Stimulated activated CD8-positive, alpha-beta memory T cell treated with anti-CD3 and anti-CD28 coated beads, Interleukin-12 subunit alpha, Interleukin-12 subunit beta, amount 100 ng/mL, for 4 hours (primary cell): ENCODE data around the gene MITF.

ENCODE experiments used
- DNase-seq: peaks from one replicate; pipeline ENCODE4 v3.0.0-alpha.2; 2020; ENCODE audit warnings: low read depth

The MITF gene, protein sequence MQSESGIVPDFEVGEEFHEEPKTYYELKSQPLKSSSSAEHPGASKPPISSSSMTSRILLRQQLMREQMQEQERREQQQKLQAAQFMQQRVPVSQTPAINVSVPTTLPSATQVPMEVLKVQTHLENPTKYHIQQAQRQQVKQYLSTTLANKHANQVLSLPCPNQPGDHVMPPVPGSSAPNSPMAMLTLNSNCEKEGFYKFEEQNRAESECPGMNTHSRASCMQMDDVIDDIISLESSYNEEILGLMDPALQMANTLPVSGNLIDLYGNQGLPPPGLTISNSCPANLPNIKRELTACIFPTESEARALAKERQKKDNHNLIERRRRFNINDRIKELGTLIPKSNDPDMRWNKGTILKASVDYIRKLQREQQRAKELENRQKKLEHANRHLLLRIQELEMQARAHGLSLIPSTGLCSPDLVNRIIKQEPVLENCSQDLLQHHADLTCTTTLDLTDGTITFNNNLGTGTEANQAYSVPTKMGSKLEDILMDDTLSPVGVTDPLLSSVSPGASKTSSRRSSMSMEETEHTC

DNA sequence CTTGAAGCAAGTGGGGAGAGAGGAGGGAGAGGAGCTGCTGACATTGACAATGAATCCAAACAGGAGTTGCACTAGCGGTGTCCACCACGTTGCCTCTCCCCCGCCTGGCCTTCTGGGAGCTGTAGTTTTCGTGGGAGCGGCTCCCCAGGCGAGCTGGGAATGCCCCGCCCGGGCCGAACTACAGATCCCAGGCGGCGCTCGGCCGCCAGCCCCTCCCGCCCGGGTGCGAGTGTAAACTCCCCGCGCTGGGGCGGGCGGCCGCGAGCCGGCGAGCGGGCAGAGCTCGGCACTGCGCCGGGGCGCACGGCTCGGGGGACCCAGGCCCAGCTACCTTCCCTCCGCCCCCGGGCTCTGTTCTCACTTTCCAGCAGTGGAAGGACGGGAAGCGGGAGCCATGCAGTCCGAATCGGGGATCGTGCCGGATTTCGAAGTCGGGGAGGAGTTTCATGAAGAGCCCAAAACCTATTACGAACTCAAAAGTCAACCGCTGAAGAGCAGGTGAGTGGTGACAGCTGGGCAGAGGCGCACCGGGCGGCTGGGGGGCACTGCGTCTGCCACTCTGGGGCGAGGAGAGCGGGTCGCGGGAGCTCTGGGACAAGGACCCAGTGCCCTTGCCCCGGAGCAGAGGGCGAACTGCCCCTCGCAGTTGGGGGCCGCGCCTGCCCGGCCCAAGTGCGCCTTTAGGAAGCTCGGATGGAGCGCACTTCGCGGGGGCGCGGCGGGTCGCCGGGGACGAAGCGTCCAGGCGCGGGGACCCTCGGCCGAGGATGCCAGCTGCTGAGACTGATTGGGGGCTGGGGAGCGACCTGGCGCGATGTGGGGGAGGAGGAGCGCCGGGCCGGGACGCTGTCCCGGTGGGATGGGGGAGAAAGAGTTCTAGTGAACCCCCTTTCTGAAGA lies at the start of gene MITF:
Gene MITF (plus strand): TSS at position 261 of the 899 bp plus-strand sequence. CDS start 134 bp downstream, at position 395.
- no peak for DNase-seq

DNA sequence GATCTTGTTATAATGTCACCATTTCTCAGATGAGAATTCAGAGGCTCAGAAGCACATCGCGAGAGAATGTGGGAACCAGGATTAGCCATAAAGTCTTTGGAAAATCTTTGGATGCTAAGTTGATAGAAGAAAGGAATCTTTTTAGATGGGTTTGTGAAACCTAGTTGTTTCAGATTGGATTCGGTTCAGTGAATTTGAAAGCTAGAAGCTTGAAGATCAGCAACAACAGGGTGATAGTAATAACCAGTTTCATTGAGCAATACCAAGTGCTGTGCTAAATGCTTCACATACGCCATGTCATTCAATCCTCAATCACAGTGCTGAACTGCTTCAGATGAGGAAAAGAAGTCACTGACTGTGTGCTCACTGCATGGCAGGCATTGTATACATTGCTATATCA lies 47.4 kb upstream of the MITF start:
- DNase-seq: no peak

DNA sequence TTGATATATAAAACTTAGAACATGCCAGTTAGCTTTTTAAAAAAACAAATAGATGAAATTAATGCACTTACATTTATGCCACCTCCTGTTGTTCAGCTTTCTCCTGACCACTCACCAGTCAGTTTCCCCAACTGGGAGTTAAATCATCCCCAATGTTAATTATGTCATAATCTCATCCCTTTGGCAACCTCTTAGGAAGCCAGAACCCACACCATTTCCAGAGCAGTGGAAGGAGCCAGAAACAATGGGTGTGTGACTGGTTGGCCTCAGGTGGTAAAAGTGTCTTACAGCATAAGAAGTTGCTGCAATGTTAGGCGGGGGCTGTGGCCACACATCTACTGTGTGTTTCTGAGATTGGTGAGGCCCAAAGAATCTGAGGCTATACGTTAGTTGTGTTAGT lies 46.5 kb upstream of the MITF start:
- no peak for DNase-seq

DNA sequence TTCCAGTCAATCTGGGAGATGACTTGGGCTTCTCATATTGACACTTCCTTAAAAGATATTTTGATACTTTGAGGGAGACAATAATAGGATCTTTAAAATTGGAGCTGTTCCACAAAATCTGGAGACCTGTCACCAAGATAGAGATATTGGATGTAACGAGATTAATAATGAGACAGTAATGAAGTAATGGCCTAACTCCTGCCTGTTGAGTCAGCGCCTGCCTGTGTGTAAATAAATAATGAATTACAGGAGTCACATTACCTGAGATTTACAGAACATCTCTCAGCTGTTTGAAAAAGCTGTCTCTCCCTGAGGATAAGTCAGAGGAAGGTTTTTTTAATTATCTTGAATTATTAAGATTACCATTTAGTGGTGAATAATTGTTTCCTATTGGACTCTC lies 43.8 kb upstream of the MITF start:
- no peak for DNase-seq

DNA sequence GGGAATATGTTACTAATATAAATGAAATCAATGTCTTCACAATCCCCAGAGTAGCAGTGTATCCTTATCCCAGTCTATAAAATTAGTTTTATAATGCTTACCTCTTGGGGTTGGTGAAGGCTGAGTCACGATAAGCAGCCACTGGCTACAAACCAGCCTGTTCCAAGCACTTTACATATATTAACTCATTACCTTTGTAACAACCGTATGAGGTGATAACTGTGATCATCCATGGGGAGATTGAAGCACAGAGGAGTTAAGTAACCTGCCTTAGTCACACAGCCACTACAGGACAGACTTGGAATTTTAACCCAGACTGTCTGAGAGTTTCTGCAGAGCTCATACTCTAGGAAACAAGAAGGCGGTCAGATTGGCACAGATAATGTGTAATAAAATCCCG lies 43.3 kb upstream of the MITF start:
- DNase-seq: no peak

DNA sequence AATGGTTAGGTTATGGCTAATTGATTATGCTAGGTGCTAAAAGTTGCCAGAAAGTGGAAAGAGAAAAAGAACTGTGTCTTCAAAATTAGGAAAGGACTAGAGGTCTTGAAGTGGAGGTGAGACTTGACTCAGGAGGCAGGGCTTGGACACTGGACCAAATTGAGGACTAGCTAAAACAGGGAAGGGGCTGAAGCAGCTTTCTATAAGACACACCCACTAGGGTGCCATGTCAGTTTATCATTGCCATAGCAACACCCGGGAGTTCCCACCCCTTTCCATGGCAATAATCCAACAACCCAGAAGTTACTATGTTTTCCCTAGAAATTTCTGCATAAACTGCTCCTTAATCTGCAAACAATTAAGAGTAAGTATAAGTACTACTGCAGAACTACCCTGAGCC lies 42.9 kb upstream of the MITF start:
- no peak for DNase-seq

DNA sequence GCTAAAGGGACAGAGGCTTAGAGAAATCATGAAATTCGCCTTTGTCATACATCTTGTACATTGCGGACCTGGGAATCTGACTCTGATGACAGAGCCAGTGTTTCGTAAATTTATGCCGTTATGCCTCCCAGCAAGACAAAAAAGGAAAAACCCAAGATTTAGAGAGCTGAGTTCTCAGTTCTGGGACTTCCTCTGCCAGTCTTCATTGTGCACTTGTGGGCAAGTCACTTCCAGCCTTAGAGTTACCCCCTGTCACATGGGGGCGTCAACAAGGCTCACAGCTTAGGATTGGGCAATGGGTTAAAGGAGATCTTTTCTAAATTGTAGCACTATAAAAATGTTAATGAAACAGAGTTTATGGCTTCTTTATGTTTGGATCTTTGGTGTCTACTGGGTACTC lies 41.9 kb upstream of the MITF start:
- DNase-seq: no peak

DNA sequence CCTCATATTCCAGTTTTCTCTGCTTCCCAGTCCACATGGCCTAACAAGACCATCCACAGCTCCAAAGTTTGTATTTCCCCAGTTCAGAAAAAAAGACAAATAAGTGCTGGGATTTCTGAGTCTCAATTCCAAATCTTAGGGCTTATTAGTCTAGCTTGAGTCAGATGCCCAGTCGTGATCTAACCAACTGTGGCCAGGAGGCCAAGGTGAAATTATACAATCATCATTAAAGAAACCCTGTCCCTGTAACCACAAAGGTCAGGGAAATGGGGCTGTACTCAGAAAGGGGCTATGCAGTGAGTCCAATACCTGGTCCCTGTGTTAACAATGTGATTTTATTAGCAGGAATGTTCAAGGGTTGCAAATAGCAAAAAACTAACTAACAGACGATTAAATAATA lies 40.5 kb upstream of the MITF start:
- DNase-seq: no peak

DNA sequence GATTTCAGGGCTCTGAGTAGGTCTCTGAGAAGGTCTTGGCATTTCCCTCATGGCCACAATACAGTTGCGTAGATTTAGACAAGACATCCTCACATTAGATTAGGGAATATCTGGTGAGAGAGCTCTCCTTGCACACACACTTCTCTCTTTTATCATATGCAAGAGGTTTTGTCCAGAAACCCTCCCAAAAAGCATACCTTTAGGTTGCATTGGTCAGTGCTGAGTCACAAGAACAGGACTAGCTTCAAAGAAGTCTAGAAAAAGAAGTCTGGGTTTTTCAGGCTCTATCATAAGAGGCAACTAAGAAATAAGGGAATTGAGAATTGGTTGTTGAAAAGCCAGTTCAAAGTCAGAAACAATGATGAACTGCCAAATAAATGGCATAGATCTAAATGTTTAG lies 40.1 kb upstream of the MITF start:
- no peak for DNase-seq

DNA sequence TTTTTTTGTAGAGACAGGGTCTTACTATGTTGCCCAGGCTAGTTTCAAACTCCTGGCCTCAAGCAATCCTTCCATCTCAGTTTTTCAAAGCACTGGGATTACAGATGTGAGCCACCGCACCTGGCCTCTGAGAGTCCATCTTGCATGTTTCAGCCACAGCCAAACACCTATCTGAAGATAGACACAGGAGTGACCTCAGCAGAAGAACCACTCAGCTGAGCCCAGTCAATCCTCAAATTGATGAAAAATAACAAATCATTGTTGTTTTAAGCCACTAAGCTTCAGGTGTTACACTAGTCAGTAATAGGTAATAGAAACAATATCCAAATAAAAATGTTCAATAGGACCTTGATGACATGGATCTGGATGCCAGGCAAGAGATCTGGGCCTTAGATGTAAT lies 38.3 kb upstream of the MITF start:
- no peak for DNase-seq

DNA sequence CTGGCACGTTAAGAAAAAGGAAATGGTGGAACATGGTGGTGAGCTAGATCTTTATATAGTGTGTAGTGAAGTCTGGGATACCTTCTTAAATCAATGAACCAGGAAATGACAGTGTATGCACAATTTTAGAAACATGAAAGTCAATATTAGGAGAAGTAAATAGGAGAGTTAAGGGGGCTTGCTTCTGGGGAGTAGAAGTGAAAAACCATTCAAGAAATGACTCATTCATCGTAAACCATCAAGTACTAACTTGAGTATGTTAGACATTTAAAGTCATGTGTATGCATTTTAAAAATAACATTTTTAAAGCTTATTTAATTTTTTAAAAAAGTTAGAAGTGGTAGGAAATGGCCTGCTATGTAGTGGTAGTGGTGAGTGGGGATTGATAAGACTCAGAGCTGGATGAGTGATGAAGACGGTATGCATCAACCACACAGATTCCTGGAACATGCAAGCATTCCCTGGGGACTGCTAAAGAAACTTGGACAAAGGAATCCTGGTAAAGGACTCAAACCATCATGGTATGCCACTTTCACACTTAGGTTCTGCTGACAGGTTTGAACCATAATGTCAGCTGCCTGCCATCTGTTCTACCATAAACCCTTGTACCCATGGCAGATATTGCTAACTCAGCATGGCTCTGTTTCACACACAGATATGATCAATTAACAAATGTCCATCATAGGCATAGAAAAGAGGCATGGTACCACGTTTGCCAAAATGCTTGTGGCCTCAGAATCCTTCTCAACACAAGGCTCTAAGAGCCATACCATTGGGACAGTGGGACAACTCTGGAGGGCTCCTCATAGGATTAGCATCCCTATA lies 28.9 kb upstream of the MITF start:
- no peak for DNase-seq

DNA sequence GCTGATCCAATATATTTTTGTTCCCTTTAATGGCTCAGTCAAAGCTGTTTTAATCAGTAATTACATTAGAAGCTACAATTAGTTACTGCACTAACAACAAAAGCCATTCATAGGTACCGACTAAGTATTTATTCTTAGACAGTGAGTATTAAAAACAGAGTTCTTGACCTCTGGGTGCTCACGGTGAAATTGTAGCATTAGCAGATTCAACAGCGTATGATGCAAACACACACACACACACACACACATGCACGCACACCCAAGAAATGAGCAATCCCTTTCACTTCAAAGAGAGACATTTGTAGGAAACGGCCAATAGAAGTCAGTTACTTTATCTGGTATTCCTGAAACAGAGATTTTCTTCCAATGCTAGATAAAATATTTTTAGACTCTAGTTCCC lies 27.0 kb upstream of the MITF start:
- no peak for DNase-seq

DNA sequence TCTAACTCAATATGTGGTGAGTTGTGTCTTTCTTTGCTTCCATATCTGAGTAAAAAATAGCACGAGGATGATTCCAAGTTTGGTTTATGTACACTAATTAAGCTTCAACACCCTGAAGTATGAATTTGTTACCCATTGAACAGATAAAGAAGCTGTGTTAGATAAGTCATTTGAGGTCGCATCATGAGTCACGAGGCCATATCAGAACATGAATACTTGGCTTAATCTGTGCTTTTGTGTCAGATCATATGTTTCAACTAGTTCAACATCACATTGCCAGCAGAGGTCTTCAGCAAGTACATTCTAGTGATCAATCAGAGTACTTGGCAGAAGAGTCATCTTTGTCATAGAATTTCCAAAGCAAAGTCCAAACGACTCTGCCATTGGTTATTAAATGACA lies 26.3 kb upstream of the MITF start:
- DNase-seq: no peak

DNA sequence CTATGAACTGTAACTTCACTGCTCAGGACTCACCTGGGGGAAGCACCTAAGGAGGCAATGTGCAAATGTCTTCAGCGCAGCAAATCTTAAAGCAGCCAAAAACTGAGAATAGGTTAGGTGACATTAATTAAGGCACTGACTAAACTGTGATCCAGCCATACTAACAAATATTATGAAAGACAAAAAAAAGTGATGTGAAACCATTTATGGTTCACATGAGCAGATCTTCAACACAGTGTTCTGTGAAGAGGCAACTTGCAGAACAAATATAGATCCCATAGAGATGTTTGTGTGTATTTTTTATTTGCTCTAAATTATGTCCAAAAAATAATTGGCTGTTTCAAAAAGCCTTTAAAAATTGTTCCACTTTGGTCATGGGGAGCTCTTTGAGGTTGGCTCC lies 24.1 kb upstream of the MITF start:
- DNase-seq: no peak

DNA sequence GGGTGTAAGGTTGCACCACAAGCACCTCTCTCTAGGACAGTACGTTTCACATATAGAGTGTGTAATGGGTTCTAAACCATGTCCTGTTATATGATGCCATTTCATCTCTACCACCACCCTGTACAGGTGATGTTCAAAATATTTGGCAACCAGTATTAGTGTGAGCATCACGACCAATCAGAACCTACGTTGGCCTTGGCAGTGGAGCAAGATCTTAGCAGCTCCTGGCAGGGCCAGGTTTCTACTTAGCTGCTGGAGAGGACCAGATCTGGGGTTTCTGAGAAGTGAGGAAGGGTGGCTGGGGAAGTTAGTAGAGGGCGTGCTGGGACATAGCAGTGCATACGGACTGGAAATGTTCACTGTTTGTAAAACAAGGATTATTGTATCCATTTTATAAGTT lies 23.1 kb upstream of the MITF start:
- no peak for DNase-seq

DNA sequence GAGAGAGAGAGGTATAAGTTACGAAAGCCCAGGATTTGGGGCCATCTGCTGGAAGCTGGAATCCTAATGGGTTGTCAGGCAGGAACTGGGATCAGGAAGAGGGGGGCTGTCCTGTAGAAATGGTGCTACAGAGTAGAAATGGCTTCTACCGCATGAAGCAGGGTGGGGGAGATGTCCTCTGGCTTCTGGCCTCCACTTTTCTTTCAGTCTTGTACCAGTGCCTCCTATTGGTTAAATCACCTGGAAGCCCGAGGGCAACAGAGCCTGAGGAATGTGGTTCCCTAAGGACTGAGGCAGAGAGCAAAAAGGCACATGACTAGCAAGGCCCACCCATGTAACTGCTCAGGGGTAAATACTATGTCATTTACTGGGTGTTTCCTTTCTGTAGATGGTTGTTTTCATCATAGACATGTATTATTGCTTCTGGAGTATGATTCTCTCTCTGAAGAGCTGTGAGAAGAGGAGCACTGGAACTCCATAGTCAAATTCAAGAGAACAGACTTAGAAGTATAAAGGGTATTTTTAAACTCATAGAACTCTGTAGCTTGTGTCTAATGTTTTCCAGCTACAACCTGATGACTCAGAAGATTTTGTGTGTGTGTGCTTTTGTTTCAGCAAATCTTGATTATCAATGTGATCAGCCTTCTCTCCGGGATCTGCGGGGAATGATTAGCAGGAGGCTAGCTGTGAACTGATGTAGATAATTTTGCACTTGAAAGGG lies 20.2 kb upstream of the MITF start:
- DNase-seq: no peak

DNA sequence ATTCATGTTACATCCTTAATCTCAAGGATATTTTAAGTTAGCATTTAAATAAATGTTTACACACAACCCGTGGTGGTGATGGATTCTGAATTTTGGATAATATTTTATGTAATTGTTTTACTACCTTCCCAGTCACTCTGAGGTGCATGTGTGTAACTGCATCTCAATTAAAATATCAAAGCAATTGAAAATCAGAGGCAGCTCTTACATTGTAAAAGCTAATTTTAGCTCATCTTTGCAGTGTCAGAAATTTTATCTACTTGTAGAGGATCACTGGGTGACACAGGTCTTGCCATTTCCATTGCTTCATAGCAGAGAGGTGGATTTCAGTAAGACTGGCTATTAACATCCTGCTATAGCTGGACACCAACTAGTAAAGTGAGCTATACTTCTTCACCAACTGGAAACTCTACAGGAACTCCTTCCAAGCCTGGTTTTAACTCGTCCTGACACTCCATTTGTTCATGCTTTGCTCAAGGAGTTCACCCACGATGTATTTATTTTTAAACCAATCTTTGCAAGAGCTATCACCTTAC lies 19.6 kb upstream of the MITF start:
- no peak for DNase-seq

DNA sequence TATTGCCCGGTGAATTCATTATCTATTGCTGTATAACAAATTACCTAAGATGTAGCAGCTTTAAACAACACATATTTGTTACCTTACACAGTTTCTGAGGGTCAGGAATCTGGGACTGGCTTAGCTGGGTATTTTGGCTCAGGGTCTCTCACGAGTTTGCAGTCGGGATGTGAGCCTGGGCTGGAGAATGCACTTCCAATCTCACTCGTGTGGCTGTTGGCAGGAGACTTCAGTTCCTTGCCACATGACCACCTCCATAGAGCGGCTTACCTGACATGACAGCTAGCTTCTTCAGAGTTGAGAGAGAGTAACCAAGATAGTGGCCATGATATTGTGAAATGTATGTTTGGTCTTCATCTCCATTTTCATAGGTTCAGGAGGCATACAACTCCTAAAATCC lies 18.4 kb upstream of the MITF start:
- DNase-seq: no peak

DNA sequence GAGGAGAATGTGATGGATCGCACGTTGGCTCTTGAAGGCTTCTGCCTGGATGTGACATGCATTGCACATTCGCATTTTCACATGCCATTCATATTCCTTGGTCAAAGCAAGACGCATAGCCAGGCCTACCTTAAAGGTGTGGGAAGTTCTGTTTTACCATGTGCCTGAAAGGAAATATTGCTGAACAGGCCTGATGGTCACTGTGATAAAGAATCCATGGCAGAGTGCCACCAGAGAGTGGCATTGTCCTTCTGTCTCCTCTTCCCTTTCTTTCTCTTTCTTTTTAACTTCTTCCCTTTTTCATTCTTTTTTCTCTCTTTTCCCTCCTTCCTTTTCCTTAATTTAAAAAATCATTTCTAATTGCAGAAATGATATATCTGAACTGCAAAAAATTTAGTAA lies 15.9 kb upstream of the MITF start:
- no peak for DNase-seq

DNA sequence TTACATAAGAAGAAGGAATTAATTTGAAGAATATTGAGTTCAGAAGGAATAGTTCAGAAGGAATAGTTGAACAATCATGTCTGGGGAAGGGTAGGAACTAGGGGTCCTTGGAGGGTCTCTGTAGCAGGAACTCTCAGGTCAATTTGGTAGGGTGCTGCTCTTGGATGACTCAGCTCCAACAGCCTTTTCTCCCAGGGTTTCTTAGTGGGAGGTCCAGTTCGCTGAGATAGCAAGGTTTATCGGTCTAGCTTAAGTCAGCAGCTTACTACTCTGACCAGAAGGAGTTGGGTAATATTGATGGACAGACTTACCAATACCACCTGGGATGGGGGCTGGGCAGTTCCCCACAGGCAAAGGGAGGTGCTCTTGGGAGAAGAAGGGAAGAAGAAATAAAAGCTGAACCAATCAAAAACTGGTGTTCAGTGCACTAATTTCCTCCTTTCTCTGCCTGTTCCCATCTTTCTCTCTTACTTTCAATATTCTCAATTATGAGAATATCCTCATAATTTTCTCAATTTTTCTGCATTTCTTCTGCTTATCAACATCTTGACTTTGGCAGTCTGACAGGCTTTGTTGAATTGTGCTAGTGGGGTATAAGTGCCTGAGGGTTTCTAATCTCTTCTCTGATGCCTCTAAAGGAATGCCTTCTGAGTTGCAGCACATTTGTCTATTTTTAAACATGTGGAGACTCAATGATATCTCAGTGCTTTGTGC lies 14.4 kb upstream of the MITF start:
- no peak for DNase-seq
